Stimulated activated naive CD8-positive, alpha-beta T cell treated with anti-CD3 and anti-CD28 coated beads, Interleukin-15, amount 100 ng/mL, for 72 hours (primary cell): ENCODE results near the gene RBFOX2.

Experiments
- ATAC-seq: fragments of 150-1000 bp; cut with Tn5 transposase; 2 replicates; pipeline ENCODE4 v1.10.0; 2021; ENCODE audit warnings: mild to moderate bottlenecking, moderate library complexity
- DNase-seq, 2 donors: peaks; one replicate each; pipeline ENCODE4 v3.0.0; 2021 to 2022
- H3K27ac Mint-ChIP-seq, 2 donors: one replicate each; pipeline ENCODE4 v1.8.0; 2022; ENCODE audit warnings: mild to moderate bottlenecking in 2 of 2, mixed read lengths in 2 of 2, moderate library complexity in 2 of 2
- H3K27me3 Mint-ChIP-seq: one replicate; pipeline ENCODE4 v1.8.0; 2022; ENCODE audit warnings: mixed read lengths
- H3K4me1 Mint-ChIP-seq: one replicate; pipeline ENCODE4 v1.8.0; 2022; ENCODE audit warnings: mild to moderate bottlenecking, mixed read lengths
- H3K4me3 Mint-ChIP-seq, 2 donors: one replicate each; pipeline ENCODE4 v1.8.0; 2022; ENCODE audit warnings: mild to moderate bottlenecking in 2 of 2, mixed read lengths in 2 of 2, moderate library complexity in 1 of 2
- H3K9me3 Mint-ChIP-seq, 2 donors: one replicate each; pipeline ENCODE4 v1.8.0; 2022; ENCODE audit warnings: mixed read lengths in 2 of 2

Gene RBFOX2

DNA sequence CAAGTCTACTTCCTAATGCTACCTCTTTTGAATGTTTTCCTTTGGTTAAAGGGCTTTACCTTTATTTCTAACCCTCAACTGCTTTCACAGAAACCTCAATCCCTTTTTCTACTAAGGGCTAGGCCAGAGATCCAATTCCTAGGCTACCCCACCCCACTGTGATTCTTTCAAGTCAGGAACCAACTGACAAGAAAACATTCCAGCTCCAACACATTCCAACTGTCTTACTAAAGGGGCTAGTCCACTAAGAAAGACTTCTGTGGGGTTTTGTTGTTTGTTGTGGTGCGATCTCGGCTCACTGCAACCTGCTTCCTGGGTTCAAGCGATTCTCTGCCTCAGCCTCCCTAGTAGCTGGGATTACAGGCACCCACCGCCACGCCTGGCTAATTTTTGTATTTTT is 159.7 kb downstream of the RBFOX2 start:
- Mint-ChIP-seq H3K4me3 (no peak overlapping the region), H3K9me3 (peaks cover 0 to under 1% of the 10 kb centered on the region in 2 donors), H3K4me1 (no peaks in the 10 kb centered on the region), H3K27me3 (no peaks in the 10 kb centered on the region), H3K27ac (no peak overlapping the region)
- DNase-seq (no peak), ATAC-seq (no peak)

DNA sequence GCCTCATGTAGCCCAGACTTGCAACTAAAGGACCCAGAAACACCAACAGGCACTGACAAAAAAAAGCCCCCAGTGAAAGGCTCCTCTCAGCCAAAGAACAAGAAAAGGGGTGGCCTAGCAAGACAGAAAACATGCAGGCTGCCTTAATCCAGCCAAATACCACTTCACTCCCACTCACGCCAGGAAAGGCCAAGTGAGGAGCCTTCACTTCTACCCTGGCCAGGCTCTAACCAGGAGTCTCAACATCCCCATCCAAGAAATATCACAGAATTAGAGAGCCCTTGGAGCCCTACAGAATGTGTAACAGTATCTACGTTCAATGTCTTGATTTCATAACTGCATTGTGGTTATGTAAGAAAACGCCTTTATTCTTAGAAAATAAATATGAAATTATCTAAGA is 162.0 kb downstream of the RBFOX2 start:
- H3K27ac Mint-ChIP-seq = no peak overlapping the region
- H3K9me3 Mint-ChIP-seq = no peaks in the 10 kb centered on the region
- DNase-seq (no peak), ATAC-seq (no peak)
- H3K4me3 Mint-ChIP-seq = no peak overlapping the region
- H3K4me1 Mint-ChIP-seq = no peaks in the 10 kb centered on the region
- H3K27me3 Mint-ChIP-seq = no peaks in the 10 kb centered on the region

DNA sequence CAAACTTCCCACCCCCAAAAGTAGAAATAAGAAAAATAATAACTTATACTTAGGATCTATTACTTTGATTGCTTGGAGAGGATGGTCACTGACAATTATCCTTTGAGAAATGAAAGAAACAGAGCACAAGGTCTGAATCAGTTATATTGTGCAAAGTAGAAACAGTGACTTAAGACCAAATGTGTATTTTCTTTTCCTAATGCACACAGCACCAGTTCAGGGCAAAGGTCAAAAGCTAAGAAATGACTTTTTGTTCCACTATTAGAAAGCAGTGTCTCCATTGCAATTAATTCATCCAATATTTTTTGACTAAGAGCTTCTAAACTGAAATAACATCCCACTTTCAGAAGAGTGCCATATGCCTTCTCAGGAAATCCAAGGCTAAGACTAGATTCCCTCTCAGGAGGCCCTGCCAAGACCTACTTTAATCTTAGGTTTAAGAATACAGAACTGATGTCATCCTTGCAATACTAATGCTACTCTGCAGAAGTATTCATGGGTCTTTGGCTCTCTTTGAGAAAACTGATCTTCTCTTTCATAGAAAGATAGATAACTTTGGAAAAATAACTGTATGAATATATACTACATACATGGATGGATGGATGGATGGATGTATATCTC is 164.0 kb downstream of the RBFOX2 start:
- no peak overlapping the region for H3K4me3 Mint-ChIP-seq
- no peak overlapping the region for H3K27ac Mint-ChIP-seq

DNA sequence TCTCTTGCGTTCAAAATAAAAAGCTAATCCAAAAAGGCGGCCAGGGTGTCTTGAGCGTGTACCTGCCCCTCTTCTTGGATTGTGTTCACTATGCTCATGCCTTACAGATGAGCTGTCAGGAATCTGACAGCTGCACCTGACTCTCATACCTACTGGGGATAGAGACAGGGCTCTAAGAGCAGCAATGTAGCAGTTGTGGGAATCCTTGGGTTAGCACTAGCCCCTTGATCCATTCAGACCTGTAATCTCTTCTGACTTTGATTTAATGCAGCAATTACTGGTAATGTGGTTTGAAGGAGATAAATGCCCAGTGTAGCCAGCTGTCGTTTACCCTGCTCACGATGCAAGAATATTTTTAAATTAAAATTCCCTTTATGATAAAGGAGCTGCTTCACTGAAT is 165.2 kb downstream of the RBFOX2 start:
- Mint-ChIP-seq H3K27me3 (no peaks in the 10 kb centered on the region), H3K4me3 (no peak overlapping the region), H3K27ac (no peak overlapping the region), H3K4me1 (no peaks in the 10 kb centered on the region), H3K9me3 (no peaks in the 10 kb centered on the region)
- no peak for ATAC-seq
- no peak for DNase-seq

More for the DNA sequence above, 164.0 kb downstream of the RBFOX2 start:
- H3K27me3 Mint-ChIP-seq = no peaks in the 10 kb centered on the region
- no peaks in the 10 kb centered on the region for H3K9me3 Mint-ChIP-seq
- no peaks in the 10 kb centered on the region for H3K4me1 Mint-ChIP-seq
- DNase-seq (no peak), ATAC-seq (no peak)

DNA sequence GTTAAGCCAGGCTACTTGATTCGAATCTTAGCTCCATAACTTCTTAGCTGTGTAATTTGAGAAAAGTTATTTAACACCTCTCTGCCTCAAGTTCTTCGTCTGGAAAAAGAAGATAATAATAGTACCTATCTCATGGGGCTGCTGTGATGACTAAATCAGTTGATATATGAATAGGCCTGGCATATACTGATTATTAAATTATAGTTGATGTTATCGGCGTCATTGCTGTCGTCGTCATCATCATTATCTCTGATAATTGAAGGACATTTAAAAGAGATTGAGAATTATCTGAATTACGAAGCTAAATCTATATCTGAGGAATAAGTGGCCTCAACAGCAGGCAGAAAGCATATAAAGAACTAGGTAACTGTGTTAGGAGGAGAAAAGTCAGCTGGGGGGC is 165.9 kb downstream of the RBFOX2 start:
- H3K27ac Mint-ChIP-seq = no peak overlapping the region
- H3K27me3 Mint-ChIP-seq = no peaks in the 10 kb centered on the region
- DNase-seq = no peak
- no peak overlapping the region for H3K4me3 Mint-ChIP-seq
- ATAC-seq = no peak
- H3K4me1 Mint-ChIP-seq = no peaks in the 10 kb centered on the region
- no peaks in the 10 kb centered on the region for H3K9me3 Mint-ChIP-seq

DNA sequence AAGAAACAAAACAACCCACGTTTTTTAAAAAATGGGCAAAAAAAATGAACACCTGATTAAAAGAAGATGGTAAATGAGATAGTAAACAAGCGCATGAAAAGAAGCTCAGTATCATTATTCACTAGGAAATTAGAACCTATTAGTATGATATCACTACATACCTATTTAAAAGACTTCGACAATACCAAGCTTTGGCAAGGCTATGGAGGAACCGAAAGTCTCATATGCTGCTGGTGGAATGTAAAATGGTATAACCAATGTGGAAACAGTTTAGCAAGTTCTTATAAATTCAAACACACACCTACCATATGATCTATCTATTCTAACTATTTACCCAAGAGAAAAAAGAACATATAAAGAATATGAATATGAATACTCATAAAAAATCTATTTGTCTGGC is 167.2 kb downstream of the RBFOX2 start:
- Mint-ChIP-seq H3K4me3 (no peak overlapping the region), H3K4me1 (no peaks in the 10 kb centered on the region), H3K27ac (no peak overlapping the region), H3K27me3 (no peaks in the 10 kb centered on the region), H3K9me3 (no peaks in the 10 kb centered on the region)
- ATAC-seq (no peak), DNase-seq (no peak)

DNA sequence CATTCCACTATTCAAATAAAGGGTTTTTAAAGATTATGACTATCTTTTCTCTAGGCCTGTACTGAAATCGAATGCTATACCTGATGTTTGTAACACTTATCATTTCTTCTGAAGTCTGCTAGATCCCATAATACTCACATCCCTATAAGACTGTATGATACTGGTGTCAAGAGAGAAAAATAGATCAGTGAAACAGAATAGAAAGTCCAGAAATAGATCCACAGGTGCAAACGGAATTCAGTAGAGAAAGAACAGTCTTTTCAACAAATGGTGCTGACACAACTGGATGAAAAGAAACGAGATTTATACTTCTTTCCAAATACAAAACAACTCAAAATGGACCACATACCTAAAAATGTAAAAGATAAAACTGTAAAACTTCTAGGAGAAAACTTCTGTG is 167.8 kb downstream of the RBFOX2 start:
- no peak overlapping the region for H3K4me3 Mint-ChIP-seq
- no peak for DNase-seq
- no peaks in the 10 kb centered on the region for H3K4me1 Mint-ChIP-seq
- ATAC-seq = no peak
- no peak overlapping the region for H3K27ac Mint-ChIP-seq
- no peaks in the 10 kb centered on the region for H3K27me3 Mint-ChIP-seq
- no peaks in the 10 kb centered on the region for H3K9me3 Mint-ChIP-seq

DNA sequence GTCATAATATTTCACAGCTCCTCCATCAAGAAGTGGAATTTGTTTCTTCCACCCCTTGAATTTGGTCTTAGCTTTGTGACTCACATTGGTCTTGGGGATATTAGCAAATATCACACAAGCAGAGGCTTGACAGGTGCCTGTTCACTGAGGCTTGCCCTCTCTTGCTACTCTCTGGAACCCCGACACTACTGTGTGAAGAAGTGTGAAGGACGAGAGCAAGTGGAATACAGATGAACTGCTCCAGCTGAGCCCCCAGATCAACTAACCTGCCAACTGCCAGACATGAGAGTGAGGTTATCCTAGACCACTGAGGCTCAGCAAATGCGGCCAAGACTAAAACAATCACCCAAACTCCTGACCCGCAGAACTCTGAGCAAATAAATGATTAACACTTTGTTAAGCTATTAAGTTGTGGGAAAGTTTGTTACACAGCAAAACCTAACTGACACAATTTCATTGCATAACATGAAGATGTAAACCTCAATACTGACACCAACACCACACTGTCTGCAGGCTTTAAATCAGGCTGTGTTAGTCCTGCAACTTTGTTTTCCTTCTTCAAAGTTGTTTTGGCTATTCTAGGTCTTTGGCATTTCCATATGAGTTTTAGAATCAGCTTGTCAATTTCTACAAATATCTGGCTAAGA is 168.4 kb downstream of the RBFOX2 start:
- H3K4me1 Mint-ChIP-seq = no peaks in the 10 kb centered on the region
- no peak for ATAC-seq
- no peaks in the 10 kb centered on the region for H3K27me3 Mint-ChIP-seq
- no peaks in the 10 kb centered on the region for H3K9me3 Mint-ChIP-seq
- H3K27ac Mint-ChIP-seq = no peak overlapping the region
- no peak overlapping the region for H3K4me3 Mint-ChIP-seq
- no peak for DNase-seq

DNA sequence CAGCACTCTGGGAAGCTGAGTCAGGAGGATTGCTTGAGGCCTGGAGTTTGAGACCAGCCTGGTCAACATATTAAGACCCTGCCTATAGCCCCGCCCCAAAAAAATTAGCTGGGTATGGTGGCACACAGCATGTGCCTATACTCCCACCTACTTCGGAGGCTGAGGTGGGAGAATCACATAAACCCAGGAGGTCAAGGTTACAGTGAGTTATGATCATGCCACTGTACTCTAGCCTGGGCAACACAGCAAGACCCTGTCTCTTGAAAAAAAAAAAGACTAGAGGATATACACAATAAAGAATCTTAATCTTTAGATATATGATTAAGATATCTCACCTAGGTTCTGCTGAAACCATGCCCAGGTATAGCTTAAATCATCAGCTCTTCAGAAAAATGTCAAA is 174.3 kb downstream of the RBFOX2 start:
- Mint-ChIP-seq H3K27ac (no peak overlapping the region), H3K4me3 (no peak overlapping the region), H3K4me1 (no peaks in the 10 kb centered on the region), H3K27me3 (no peaks in the 10 kb centered on the region), H3K9me3 (no peaks in the 10 kb centered on the region)
- DNase-seq (no peak), ATAC-seq (no peak)

DNA sequence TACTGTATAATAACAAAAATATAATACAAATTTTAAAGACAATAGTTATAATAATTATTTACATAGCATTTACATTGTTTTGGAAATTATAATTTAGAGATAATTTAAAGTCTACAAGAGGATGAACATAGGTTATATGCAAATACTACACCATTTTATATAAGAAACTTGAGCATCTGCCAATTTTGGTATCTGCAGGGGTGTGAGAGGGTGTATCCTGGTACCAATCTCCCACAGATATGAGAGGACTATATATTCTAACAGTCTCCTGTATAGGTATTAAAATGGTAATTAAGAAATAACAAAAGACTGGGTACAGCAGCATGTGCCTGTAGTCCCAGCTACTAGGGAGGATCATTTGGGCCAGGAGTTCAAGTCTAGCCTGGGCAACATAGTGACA is 176.5 kb downstream of the RBFOX2 start:
- H3K4me1 Mint-ChIP-seq = no peaks in the 10 kb centered on the region
- DNase-seq (no peak), ATAC-seq (no peak)
- H3K27me3 Mint-ChIP-seq = no peaks in the 10 kb centered on the region
- no peak overlapping the region for H3K4me3 Mint-ChIP-seq
- no peak overlapping the region for H3K27ac Mint-ChIP-seq
- no peaks in the 10 kb centered on the region for H3K9me3 Mint-ChIP-seq

DNA sequence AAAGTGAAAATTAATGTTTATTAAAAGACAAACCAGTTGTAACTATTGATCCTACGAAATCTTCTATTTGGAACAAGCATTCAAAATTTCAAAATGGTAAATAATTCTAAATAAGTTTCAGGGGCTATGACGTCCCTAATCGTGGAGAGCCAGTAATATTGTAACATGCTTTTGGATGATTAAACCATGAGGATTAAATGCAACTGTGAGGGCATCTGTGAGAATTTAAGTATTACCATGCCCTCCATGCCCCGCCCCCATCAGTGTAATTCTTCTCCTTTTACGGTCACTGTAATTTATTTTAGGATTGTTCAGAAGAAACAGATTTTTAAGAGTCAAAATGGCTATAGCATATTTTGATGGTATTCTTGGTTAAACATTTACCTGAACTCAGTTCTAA is 177.8 kb downstream of the RBFOX2 start:
- Mint-ChIP-seq H3K4me1 (no peaks in the 10 kb centered on the region), H3K27me3 (no peaks in the 10 kb centered on the region), H3K27ac (peak overlapping the region in 1 of 2 donors; percentile 57), H3K9me3 (no peaks in the 10 kb centered on the region), H3K4me3 (no peak overlapping the region)
- DNase-seq = no peak
- no peak for ATAC-seq

DNA sequence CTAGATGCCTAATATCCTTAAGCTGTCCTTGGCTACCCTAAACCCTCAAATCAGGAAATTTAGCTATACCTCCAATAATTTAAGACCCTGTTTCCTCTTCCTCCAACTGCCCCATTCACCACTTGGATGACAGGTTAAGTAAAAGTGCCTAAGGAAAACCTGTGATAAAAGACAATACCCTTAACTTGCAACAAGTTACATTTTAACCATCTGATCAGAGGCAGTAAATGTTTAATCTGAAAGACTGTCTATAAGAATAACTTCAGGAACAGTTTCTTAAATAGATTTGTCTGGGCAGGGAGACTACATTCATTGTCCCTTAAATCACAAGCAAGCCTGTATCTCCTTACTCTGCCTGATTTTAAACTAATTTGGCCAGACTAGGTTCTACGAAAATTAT is 181.8 kb downstream of the RBFOX2 start:
- DNase-seq (no peak), ATAC-seq (no peak)

DNA sequence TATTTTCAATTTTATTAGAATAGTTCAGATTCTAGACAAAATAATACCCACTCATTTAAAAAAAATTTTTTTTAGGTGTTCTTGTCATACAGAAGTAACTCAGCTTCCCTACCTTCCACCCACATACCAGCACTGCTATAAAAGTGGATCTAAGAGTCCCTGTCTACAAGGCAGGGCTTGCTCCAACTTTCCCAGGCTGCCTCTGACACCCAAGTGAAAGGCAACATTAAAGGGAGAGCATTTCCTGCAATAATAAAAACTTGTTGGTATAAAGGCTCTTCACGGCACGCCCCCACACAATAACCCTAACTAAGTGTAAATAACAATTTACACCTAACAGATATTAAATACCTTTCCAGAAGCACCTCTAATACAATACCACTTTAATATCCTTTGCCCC is 183.7 kb downstream of the RBFOX2 start:
- Mint-ChIP-seq H3K4me3 (no peak overlapping the region), H3K27ac (no peak overlapping the region), H3K27me3 (peaks cover 13% of the 10 kb centered on the region), H3K9me3 (no peaks in the 10 kb centered on the region), H3K4me1 (peaks cover 6% of the 10 kb centered on the region)
- ATAC-seq (no peak), DNase-seq (no peak)

More for the DNA sequence above, 181.8 kb downstream of the RBFOX2 start:
- H3K27me3 Mint-ChIP-seq = peaks cover 6% of the 10 kb centered on the region
- no peaks in the 10 kb centered on the region for H3K9me3 Mint-ChIP-seq
- H3K4me3 Mint-ChIP-seq = no peak overlapping the region
- no peak overlapping the region for H3K27ac Mint-ChIP-seq
- H3K4me1 Mint-ChIP-seq = no peaks in the 10 kb centered on the region

DNA sequence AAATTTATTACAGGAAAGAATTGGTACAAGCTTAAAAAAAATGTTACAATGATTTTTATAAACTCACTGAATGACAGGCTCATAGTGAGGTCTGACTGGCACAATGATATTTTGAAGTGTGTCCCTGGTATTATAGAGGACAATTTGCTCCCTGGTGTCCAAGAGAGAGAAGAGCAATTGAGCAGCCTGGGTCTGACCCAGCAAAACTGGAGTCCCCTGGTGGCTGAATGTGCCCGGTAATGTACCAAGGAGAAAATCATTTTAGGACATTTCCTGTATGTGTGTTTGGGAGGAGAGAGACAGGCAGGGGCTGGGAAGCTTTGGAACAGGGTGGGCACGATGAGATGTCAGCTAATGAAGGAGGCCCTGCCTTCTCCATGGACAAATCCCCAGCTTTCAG is 185.7 kb downstream of the RBFOX2 start:
- no peak overlapping the region for H3K27ac Mint-ChIP-seq
- ATAC-seq = no peak
- peaks cover 17% of the 10 kb centered on the region for H3K4me1 Mint-ChIP-seq
- peaks cover 26% of the 10 kb centered on the region for H3K27me3 Mint-ChIP-seq
- no peak for DNase-seq
- H3K9me3 Mint-ChIP-seq = no peaks in the 10 kb centered on the region
- H3K4me3 Mint-ChIP-seq = no peak overlapping the region

DNA sequence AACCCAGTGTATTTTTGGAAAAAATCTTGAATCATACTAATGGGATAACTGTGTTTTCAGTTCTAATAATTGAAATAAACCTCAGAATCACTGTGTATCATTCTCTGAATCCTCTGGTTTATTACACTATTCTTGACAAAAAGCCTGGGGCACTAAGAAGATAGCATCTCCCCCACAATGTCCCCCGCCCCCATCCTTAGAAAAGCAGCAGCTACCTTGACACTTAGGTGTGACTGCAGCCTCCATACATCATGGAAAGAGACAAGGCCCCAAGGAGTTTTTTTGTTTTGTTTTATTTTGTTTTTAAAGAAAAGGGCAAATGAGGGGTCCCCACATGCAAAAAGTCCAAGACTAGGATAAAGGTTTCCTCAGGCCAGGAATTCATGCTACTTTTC is 186.1 kb downstream of the RBFOX2 start:
- Mint-ChIP-seq H3K27me3 (peaks cover 26% of the 10 kb centered on the region), H3K4me3 (no peak overlapping the region), H3K27ac (no peak overlapping the region), H3K4me1 (peaks cover 17% of the 10 kb centered on the region), H3K9me3 (no peaks in the 10 kb centered on the region)
- no peak for DNase-seq
- no peak for ATAC-seq

DNA sequence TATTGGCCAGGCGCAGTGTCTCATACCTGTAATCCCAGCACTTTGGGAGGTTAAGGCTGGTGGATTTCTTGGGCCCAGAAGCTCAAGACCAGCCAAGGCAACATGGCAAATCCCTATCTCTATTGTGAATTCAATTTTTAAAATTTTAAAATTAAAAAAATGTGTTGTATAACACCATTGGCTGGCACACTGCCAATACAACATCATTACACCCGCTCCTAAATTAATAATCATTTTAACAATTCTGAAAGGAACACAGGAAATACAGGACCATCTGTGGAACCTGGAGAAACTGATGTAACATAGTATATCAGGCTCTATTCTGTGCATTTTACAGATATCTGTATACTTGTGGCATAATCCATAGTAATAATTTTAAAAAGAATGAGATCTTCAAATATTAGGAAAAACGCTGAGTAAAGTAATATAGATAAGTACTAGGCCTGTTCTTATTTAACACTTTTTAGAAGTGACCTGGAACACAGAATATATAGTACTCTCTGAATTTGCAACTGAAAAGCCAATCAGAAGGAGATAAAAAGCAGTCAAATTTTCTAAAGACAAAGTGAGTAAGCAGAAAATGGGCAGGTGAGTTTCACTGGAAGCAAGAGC is 186.6 kb downstream of the RBFOX2 start:
- Mint-ChIP-seq H3K4me1 (peaks cover 17% of the 10 kb centered on the region), H3K9me3 (no peaks in the 10 kb centered on the region), H3K27ac (no peak overlapping the region), H3K27me3 (peaks cover 26% of the 10 kb centered on the region), H3K4me3 (no peak overlapping the region)
- ATAC-seq (no peak), DNase-seq (no peak)
